Testis (tissue), 3 donors: ENCODE measurements around the gene CCM2. TPM values are rescaled to one million over a fixed set of nuclear protein-coding genes. Genes with fewer than 3 reads are reported as not detected.
"Not testable (repeated sequence)": the region's sequence is repeated elsewhere in the genome, so short reads cannot be mapped to it uniquely, and the experiment has no call there.

Experiments used
- DNase-seq: peaks from one replicate; pipeline ENCODE4 v3.0.0-alpha.2; 2019
- H3K27ac ChIP-seq, 2 donors: fragments of 200-600 bp; sonication (generic); one replicate each; pipeline ENCODE4 v1.5.1; 2019
- H3K27me3 ChIP-seq: fragments of 200-600 bp; sonication (generic); one replicate; pipeline ENCODE4 v1.5.1; 2019
- H3K36me3 ChIP-seq: fragments of 200-600 bp; sonication (generic); one replicate; pipeline ENCODE4 v1.5.1; 2017; ENCODE audit warnings: low read depth; ENCODE audit errors: missing control alignments
- H3K4me1 ChIP-seq: fragments of 200-600 bp; sonication (generic); one replicate; pipeline ENCODE4 v1.5.1; 2019
- H3K4me3 ChIP-seq, 2 donors: fragments of 200-600 bp; sonication (generic); one replicate each; pipeline ENCODE4 v1.5.1; 2017 to 2019
- H3K9me3 ChIP-seq: fragments of 200-600 bp; sonication (generic); one replicate; pipeline ENCODE4 v1.5.1; 2017
- CTCF ChIP-seq, 3 experiments: fragments of 450-650 bp in 2 of 3; fragments of 200-600 bp in 1 of 3; sonication (generic) in 1 of 3; IDR thresholded peaks; one replicate each; pipeline ENCODE4 v1.5.1; 2016 to 2019; ENCODE audit warnings: antibody characterized with exemption in 3 of 3, mild to moderate bottlenecking in 2 of 3, moderate library complexity in 1 of 3
- POLR2A ChIP-seq: fragments of 450-650 bp; IDR thresholded peaks from one replicate; pipeline ENCODE4 v1.6.1; 2017; ENCODE audit warnings: antibody characterized with exemption, mild to moderate bottlenecking, moderate library complexity
- WGBS, 2 donors: methylation state at CpG; one replicate each; pipeline ENCODE4 v1.1.5; 2018; 5-methylcytosine and 5-hydroxymethylcytosine counted together
- intact Hi-C: fragments of 100-400 bp; cut with DNase I; formaldehyde crosslinking; loops from one replicate; pipeline ENCODE4 v1.15.1; 2023; ENCODE audit warnings: low total_unique reads
- polyA plus RNA-seq: library from polyadenylated mRNA; stranded (reverse); fragments of 350-450 nt; fragmentation: Illumina TruSeq; extraction: RNeasy Lipid Tissue Mini Kit (QIAGEN cat#74804); gene quantifications from one replicate; pipeline ENCODE4 v1.2.3, GENCODE V29; 2014; ENCODE audit warnings: low read depth, low replicate concordance; ENCODE audit not compliant: insufficient read depth
- total RNA-seq, 2 donors: library from RNA; depleted of rRNA; stranded (reverse); fragments of >200 nt; gene quantifications; one replicate each; pipeline ENCODE4 v1.2.3, GENCODE V29; 2016

Gene CCM2
- total and polyA plus RNA-seq, 3 donors from 2014 or later = 57.6 to 95.1 (median 85.4) TPM

- H3K4me1 ChIP-seq = peaks cover 16% of the 10 kb centered on the region
- WGBS, 2 donors = 78 to 80% methylated on average over 3 of the region's 3 CpGs
- H3K36me3 ChIP-seq = no peaks in the 10 kb centered on the region
- no peaks in the 10 kb centered on the region for H3K27me3 ChIP-seq
- H3K27ac ChIP-seq = no peak overlapping the region
- DNase-seq = no peak
- H3K9me3 ChIP-seq = no peaks in the 10 kb centered on the region
- no peak for TF ChIP-seq POLR2A
- no peak for TF ChIP-seq CTCF (IDR thresholded peaks at IDR 0.05)
- intact Hi-C loops = loop anchor here (10.0 kb wide), 1 partner anchor 123 kb away; no protein-coding TSS in a partner anchor
- H3K4me3 ChIP-seq = no peak overlapping the region
Measured at GRCh38 chr7:45107356-45107755, 107.4 kb downstream of the CCM2 start.

GRCh38 chr7:45108863-45109262 lies 108.9 kb downstream of the CCM2 start:
- 71 to 88% methylated on average over 6 to 8 of the region's 8 CpGs for WGBS, 2 donors
- no peak for TF ChIP-seq POLR2A
- no peak for TF ChIP-seq CTCF (IDR thresholded peaks at IDR 0.05)
- Histone ChIP-seq H3K36me3 (no peaks in the 10 kb centered on the region), H3K9me3 (no peaks in the 10 kb centered on the region), H3K27me3 (no peaks in the 10 kb centered on the region), H3K4me3 (no peak overlapping the region), H3K27ac (no peak overlapping the region), H3K4me1 (peaks cover 16% of the 10 kb centered on the region)
- DNase-seq = no peak
- intact Hi-C loops = loop anchor here (10.0 kb wide), 1 partner anchor 124 kb away; no protein-coding TSS in a partner anchor

- peak; percentile 97 for DNase-seq
- 0 to 2% methylated on average over 24 to 59 of the region's 64 CpGs for WGBS, 2 donors
- Histone ChIP-seq H3K27me3 (no peaks in the 10 kb centered on the region), H3K36me3 (no peaks in the 10 kb centered on the region), H3K9me3 (no peaks in the 10 kb centered on the region), H3K4me1 (peaks cover 16% of the 10 kb centered on the region), H3K27ac (peak within 1 kb of the TSS; percentile 86 to 92), H3K4me3 (peak within 1 kb of the TSS; percentile 75 to 80)
- peak in 2 of 3 experiments; percentile 10 to 29 for TF ChIP-seq CTCF (IDR thresholded peaks at IDR 0.05)
- peak; percentile 49 for TF ChIP-seq POLR2A
- intact Hi-C loops = no loop called here
Measured at GRCh38 chr7:45111298-45112223, 111.6 kb downstream of the CCM2 start, which contains the start of gene TBRG4. TBRG4 (minus strand) TSS chr7:45111697; CDS start chr7:45109237, 2,460 bp downstream.

DNA sequence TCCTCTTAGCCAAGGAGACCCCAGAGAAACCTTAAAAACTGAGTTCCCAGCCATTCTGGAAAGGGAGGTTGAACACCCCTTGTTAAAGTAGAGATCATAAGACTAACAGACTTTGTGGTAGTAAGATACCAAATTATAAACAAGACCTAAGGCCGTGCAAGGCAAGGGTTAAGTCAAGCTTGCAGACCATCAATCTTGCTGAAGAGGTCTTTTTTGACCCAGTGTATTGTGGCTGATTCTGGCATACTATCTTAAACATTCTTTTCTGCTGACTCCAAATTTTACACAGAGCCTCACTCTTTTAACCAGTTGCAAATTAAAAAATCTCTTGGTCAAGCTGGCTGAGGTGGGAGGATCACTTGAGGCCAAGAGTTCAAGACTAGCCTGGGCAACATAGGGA lies 112.6 kb downstream of the CCM2 start:
- H3K27me3 ChIP-seq = no peaks in the 10 kb centered on the region
- peaks cover 16% of the 10 kb centered on the region for H3K4me1 ChIP-seq
- intact Hi-C loops = no loop called here
- no peaks in the 10 kb centered on the region for H3K9me3 ChIP-seq
- 58 to 68% methylated on average over 1 of the region's 1 CpG for WGBS, 2 donors
- TF ChIP-seq CTCF (IDR thresholded peaks at IDR 0.05) (no peak), POLR2A (no peak)
- no peak for DNase-seq
- H3K27ac ChIP-seq = peak overlapping the region in 1 of 2 donors; percentile 86
- no peak overlapping the region for H3K4me3 ChIP-seq
- no peaks in the 10 kb centered on the region for H3K36me3 ChIP-seq

DNA sequence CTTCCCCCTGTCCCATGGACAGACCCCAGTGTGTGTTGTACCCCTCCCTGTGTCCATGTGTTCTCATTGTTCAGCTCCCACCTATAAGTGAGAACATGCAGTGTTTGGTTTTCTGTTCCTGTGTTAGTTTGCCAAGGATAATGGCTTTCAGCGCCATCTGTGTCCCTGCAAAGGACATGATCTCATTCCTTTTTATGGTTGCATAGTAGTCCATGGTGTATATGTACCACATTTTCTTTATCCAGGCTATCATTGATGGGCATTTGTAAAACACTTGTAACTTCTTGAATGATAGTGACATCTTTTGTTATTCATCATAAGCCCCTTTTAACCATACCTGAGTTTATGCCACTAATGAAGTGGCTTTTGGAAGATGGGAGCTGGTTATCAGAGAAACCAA lies 114.3 kb downstream of the CCM2 start:
- intact Hi-C loops, H3K36me3 ChIP-seq, DNase-seq, H3K9me3 ChIP-seq, H3K27ac ChIP-seq, H3K4me3 ChIP-seq, H3K27me3 ChIP-seq: not testable (repeated sequence)
- 42 to 85% methylated on average over 1 of the region's 1 CpG for WGBS, 2 donors
- peaks cover 12% of the 10 kb centered on the region for H3K4me1 ChIP-seq
